ENCODE measurements around the gene OGG1. TPM values are rescaled to one million over a fixed set of nuclear protein-coding genes. Genes with fewer than 3 reads are reported as not detected.

Gene OGG1
- 10 to 100 TPM; 30.3 to 57.3 (median 44.4) TPM for polyA plus RNA-seq

- peak within 1 kb of the TSS; percentile 89 to 96 (median 95) for H3K27ac Mint-ChIP-seq
- H3K27me3 Mint-ChIP-seq (ENCODE audit: low read depth in 3 of 3): peaks cover 8 to 12% (median 10%) of the 10 kb centered on the region in 3 donors
- H3K4me3 Mint-ChIP-seq: peak within 1 kb of the TSS; percentile 93 to 98 (median 97)
- DNase-seq: peak; percentile 97 to 98 (median 98)
- H3K36me3 Mint-ChIP-seq: peaks cover 14 to 47% (median 20%) of the 10 kb centered on the region in 3 donors
- H3K4me1 Mint-ChIP-seq: peaks cover 49 to 51% of the 10 kb centered on the region in 2 donors
- H3K9me3 Mint-ChIP-seq: no peaks in the 10 kb centered on the region
Measured at GRCh38 chr3:9749645-9750555, at the start of gene OGG1. OGG1 (plus strand) TSS chr3:9749952; CDS start chr3:9750287, 335 bp downstream.

GRCh38 chr3:9700536-9700935 is 49.2 kb upstream of the OGG1 start:
- Mint-ChIP-seq H3K36me3 (peaks cover 15 to 43% (median 27%) of the 10 kb centered on the region in 3 donors), H3K9me3 (no peaks in the 10 kb centered on the region), H3K27me3 (ENCODE audit: low read depth in 3 of 3) (peaks cover 0 to 13% (median 6%) of the 10 kb centered on the region in 3 donors), H3K4me3 (no peak overlapping the region), H3K4me1 (peaks cover 12 to 13% of the 10 kb centered on the region in 2 donors), H3K27ac (peak overlapping the region in 1 of 6 donors; percentile 20)
- DNase-seq: no peak

- no peak overlapping the region for H3K27ac Mint-ChIP-seq
- H3K4me1 Mint-ChIP-seq: peaks cover 12 to 13% of the 10 kb centered on the region in 2 donors
- peaks cover 15 to 42% (median 27%) of the 10 kb centered on the region in 3 donors for H3K36me3 Mint-ChIP-seq
- no peak for DNase-seq
- H3K9me3 Mint-ChIP-seq: no peaks in the 10 kb centered on the region
- H3K27me3 Mint-ChIP-seq (ENCODE audit: low read depth in 3 of 3): peaks cover 3 to 14% (median 6%) of the 10 kb centered on the region in 3 donors
- no peak overlapping the region for H3K4me3 Mint-ChIP-seq
Measured at GRCh38 chr3:9701006-9701405, 48.7 kb upstream of the OGG1 start.

GRCh38 chr3:9701711-9702110 is 48.0 kb upstream of the OGG1 start:
- Mint-ChIP-seq H3K36me3 (peaks cover 22 to 40% (median 32%) of the 10 kb centered on the region in 3 donors), H3K27me3 (ENCODE audit: low read depth in 3 of 3) (peaks cover 7 to 14% (median 8%) of the 10 kb centered on the region in 3 donors), H3K9me3 (no peaks in the 10 kb centered on the region), H3K4me3 (no peak overlapping the region), H3K27ac (no peak overlapping the region), H3K4me1 (peaks cover 13 to 14% of the 10 kb centered on the region in 2 donors)
- no peak for DNase-seq

- Mint-ChIP-seq H3K27me3 (ENCODE audit: low read depth in 3 of 3) (peaks cover 8 to 14% (median 8%) of the 10 kb centered on the region in 3 donors), H3K36me3 (peaks cover 21 to 33% (median 25%) of the 10 kb centered on the region in 3 donors), H3K4me1 (peaks cover 13 to 14% of the 10 kb centered on the region in 2 donors), H3K9me3 (no peaks in the 10 kb centered on the region), H3K4me3 (peak overlapping the region in 3 of 5 donors; percentile 5 to 21 (median 14)), H3K27ac (no peak overlapping the region)
- no peak for DNase-seq
Measured at GRCh38 chr3:9703240-9703639, 46.5 kb upstream of the OGG1 start.

GRCh38 chr3:9703736-9704346 is 45.9 kb upstream of the OGG1 start, which contains the start of gene CPNE9:
CPNE9 (plus strand) TSS chr3:9703833; CDS start chr3:9703997, 164 bp downstream.
- Mint-ChIP-seq H3K27me3 (ENCODE audit: low read depth in 3 of 3) (peaks cover 8 to 14% (median 8%) of the 10 kb centered on the region in 3 donors), H3K4me3 (peak within 1 kb of the TSS; percentile 21 to 64 (median 51)), H3K9me3 (no peaks in the 10 kb centered on the region), H3K27ac (no peak within 1 kb of the TSS), H3K4me1 (peaks cover 13 to 14% of the 10 kb centered on the region in 2 donors), H3K36me3 (peaks cover 21 to 33% (median 25%) of the 10 kb centered on the region in 3 donors)
- no peak for DNase-seq

GRCh38 chr3:9704347-9705322 is 45.1 kb upstream of the OGG1 start:
- no peak overlapping the region for H3K27ac Mint-ChIP-seq
- no peaks in the 10 kb centered on the region for H3K9me3 Mint-ChIP-seq
- H3K4me1 Mint-ChIP-seq: peaks cover 13 to 14% of the 10 kb centered on the region in 2 donors
- peak; percentile 13 to 23 (median 22) for DNase-seq
- H3K36me3 Mint-ChIP-seq: peaks cover 19 to 28% (median 21%) of the 10 kb centered on the region in 3 donors
- H3K27me3 Mint-ChIP-seq (ENCODE audit: low read depth in 3 of 3): peaks cover 8 to 14% (median 8%) of the 10 kb centered on the region in 3 donors
- peak overlapping the region; percentile 29 to 64 (median 51) for H3K4me3 Mint-ChIP-seq

GRCh38 chr3:9710174-9710739 is 39.5 kb upstream of the OGG1 start:
- H3K9me3 Mint-ChIP-seq: no peaks in the 10 kb centered on the region
- H3K4me3 Mint-ChIP-seq: no peak overlapping the region
- peaks cover 0 to 12% (median 5%) of the 10 kb centered on the region in 3 donors for H3K36me3 Mint-ChIP-seq
- H3K27me3 Mint-ChIP-seq (ENCODE audit: low read depth in 3 of 3): peaks cover 2 to 16% (median 3%) of the 10 kb centered on the region in 3 donors
- no peak for DNase-seq
- peaks cover 0 to 2% of the 10 kb centered on the region in 2 donors for H3K4me1 Mint-ChIP-seq
- H3K27ac Mint-ChIP-seq: no peak overlapping the region

GRCh38 chr3:9712415-9712814 is 37.3 kb upstream of the OGG1 start:
- H3K4me1 Mint-ChIP-seq: no peaks in the 10 kb centered on the region
- H3K27ac Mint-ChIP-seq: no peak overlapping the region
- peaks cover 0 to 10% (median 2%) of the 10 kb centered on the region in 3 donors for H3K27me3 Mint-ChIP-seq (ENCODE audit: low read depth in 3 of 3)
- no peaks in the 10 kb centered on the region for H3K9me3 Mint-ChIP-seq
- H3K36me3 Mint-ChIP-seq: peaks cover 0 to 6% (median 0%) of the 10 kb centered on the region in 3 donors
- no peak overlapping the region for H3K4me3 Mint-ChIP-seq
- DNase-seq: no peak

GRCh38 chr3:9713142-9713541 is 36.6 kb upstream of the OGG1 start:
- peaks cover 0 to 9% (median 3%) of the 10 kb centered on the region in 3 donors for H3K27me3 Mint-ChIP-seq (ENCODE audit: low read depth in 3 of 3)
- peaks cover 0 to 4% (median 0%) of the 10 kb centered on the region in 3 donors for H3K36me3 Mint-ChIP-seq
- no peaks in the 10 kb centered on the region for H3K9me3 Mint-ChIP-seq
- no peak for DNase-seq
- no peaks in the 10 kb centered on the region for H3K4me1 Mint-ChIP-seq
- H3K27ac Mint-ChIP-seq: peak overlapping the region in 1 of 6 donors; percentile 23
- no peak overlapping the region for H3K4me3 Mint-ChIP-seq

GRCh38 chr3:9715136-9715535 is 34.6 kb upstream of the OGG1 start:
- H3K27ac Mint-ChIP-seq: no peak overlapping the region
- no peak overlapping the region for H3K4me3 Mint-ChIP-seq
- H3K36me3 Mint-ChIP-seq: peaks cover 0 to 4% (median 0%) of the 10 kb centered on the region in 3 donors
- no peaks in the 10 kb centered on the region for H3K4me1 Mint-ChIP-seq
- DNase-seq: no peak
- H3K27me3 Mint-ChIP-seq (ENCODE audit: low read depth in 3 of 3): peaks cover 0 to 9% (median 3%) of the 10 kb centered on the region in 3 donors
- no peaks in the 10 kb centered on the region for H3K9me3 Mint-ChIP-seq

GRCh38 chr3:9715764-9716437 is 33.9 kb upstream of the OGG1 start:
- Mint-ChIP-seq H3K9me3 (no peaks in the 10 kb centered on the region), H3K27me3 (ENCODE audit: low read depth in 3 of 3) (peaks cover 0 to 9% (median 3%) of the 10 kb centered on the region in 3 donors), H3K4me1 (no peaks in the 10 kb centered on the region), H3K27ac (no peak overlapping the region), H3K36me3 (peaks cover 0 to 4% (median 0%) of the 10 kb centered on the region in 3 donors), H3K4me3 (no peak overlapping the region)
- DNase-seq: peak; percentile 21 to 31 (median 21)

Measured in immature natural killer cell (primary cell).